GM18517 (cell line): ENCODE data around the gene DNASE2.
A peak's percentile ranks its signal among the peaks of the same experiment; 100 is the strongest.
"Not testable (repeated sequence)": the region's sequence is repeated elsewhere in the genome, so short reads cannot be mapped to it uniquely, and the experiment has no call there.

ENCODE experiments used
- ATAC-seq: cut with Tn5 transposase; IDR thresholded peaks from one replicate; pipeline ENCODE4 v1.9.1; 2021; ENCODE audit warnings: mild to moderate bottlenecking, moderate library complexity; ENCODE audit not compliant: unreplicated experiment

The DNASE2 gene, protein sequence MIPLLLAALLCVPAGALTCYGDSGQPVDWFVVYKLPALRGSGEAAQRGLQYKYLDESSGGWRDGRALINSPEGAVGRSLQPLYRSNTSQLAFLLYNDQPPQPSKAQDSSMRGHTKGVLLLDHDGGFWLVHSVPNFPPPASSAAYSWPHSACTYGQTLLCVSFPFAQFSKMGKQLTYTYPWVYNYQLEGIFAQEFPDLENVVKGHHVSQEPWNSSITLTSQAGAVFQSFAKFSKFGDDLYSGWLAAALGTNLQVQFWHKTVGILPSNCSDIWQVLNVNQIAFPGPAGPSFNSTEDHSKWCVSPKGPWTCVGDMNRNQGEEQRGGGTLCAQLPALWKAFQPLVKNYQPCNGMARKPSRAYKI

DNA sequence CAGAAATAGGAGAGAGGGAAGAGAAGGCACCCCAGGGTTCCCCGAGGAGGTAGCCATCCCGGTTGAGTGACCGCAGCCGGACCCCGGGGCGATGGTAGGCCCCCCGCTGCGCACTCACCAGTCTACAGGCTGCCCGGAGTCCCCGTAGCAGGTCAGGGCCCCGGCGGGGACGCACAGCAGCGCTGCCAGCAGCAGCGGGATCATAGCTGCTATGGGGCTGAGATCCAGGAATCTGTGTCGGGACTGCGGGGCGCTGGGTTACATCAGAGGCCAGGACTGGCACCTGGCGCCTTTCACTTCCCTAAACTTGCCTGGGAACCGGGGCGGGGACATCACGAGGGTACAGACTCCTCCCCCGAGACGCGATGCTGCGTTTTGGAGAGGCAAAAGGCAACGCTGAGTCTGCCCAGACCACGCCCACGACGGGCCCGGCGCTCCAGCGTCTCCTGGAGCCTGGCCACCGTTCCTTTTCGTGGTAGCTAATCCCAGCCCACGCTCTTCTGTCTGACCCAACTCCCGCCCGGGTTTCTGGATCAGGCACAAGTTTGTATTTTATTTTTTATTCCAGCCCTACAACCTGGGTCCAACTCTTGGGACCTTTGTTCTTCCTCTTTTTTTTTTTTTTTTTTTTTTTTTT, at the start of gene DNASE2:
Gene DNASE2, minus strand, starts transcription at position 278 of the 637 bp plus-strand sequence. Its CDS starts 74 bp downstream, at position 204.
- ATAC-seq = peak; percentile 63

DNA sequence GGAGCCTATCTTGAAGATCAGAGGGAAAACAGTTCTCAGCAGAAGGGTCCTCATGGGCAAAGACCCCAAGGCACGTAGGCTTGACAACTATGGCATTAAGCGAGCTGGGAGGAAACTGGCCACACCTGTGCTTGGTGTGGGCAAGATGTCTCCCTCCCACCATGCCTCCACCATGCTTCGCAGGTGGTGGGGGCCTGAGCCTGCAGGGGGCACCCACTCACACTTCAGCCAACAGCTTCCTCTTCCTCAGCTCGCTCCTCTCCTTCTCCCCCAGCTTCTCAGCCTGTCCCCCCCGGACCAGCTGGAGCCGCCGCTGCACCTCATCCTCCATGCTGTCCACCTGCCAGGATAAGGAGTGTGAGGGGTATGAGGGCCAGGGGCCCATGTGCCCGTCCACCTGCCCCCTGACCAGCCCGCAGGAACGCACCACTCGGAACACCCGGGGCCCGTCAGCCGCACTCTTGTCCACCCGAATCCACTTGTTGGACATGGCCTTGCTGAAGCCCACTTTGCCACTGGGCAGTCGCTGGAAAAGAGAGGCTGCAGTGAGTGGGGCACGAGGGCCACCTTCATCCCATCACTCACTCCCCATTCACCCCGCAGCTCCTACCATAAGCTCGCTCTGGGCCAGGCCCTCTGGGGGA, 48.9 kb upstream of the DNASE2 start:
- ATAC-seq = no peak

- ATAC-seq = no peak
Measured at GRCh38 chr19:12924621-12925310, 43.5 kb upstream of the DNASE2 start.

GRCh38 chr19:12922959-12923358, 41.7 kb upstream of the DNASE2 start:
- ATAC-seq = no peak

GRCh38 chr19:12921047-12921446, 39.8 kb upstream of the DNASE2 start:
- no peak for ATAC-seq

DNA sequence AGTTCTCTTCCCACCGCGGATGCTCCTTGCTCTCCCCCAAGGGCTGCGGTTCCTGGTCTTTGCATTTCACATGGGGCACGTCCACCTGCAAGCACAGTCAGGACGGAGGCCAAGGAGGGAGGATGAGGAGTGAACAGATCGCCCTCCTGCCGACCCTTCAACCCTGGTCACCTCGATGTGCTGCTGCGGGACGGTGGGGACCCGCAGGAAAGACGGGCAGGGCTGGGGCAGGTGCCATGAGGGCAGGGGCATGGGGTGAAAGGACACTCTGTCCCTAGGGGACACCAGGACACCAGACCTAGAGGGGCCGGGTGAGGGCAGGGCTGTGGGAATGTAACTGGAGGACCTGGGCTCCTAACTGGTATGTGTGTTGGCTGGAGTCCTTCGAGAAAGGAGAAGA, 37.0 kb upstream of the DNASE2 start:
- no peak for ATAC-seq

DNA sequence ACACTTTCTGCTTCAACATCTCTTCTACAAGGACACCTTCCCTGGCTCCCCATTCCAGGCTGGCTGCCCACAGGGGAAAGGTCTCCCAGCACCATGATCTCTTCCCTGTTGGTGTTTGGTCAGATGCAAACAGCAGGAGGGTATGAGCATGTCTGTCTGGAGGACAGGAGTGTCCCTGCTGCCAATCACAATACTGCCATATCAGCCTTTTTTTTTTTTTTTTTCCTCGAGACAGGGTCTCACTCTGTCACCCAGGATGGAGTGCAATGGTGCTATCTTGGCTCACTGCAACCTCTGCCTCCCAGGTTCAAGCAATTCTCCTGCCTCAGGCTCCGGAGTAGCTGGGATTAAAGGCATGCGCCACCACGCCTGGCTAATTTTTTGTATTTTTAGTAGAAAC, 34.6 kb upstream of the DNASE2 start:
- ATAC-seq = not testable (repeated sequence)

GRCh38 chr19:12913851-12914690, 32.8 kb upstream of the DNASE2 start:
- no peak for ATAC-seq

GRCh38 chr19:12913011-12913561, 31.8 kb upstream of the DNASE2 start:
- ATAC-seq = no peak

- ATAC-seq = no peak
Measured at GRCh38 chr19:12912571-12912970, 31.3 kb upstream of the DNASE2 start.

GRCh38 chr19:12907166-12907565, 25.9 kb upstream of the DNASE2 start:
- ATAC-seq = no peak

DNA sequence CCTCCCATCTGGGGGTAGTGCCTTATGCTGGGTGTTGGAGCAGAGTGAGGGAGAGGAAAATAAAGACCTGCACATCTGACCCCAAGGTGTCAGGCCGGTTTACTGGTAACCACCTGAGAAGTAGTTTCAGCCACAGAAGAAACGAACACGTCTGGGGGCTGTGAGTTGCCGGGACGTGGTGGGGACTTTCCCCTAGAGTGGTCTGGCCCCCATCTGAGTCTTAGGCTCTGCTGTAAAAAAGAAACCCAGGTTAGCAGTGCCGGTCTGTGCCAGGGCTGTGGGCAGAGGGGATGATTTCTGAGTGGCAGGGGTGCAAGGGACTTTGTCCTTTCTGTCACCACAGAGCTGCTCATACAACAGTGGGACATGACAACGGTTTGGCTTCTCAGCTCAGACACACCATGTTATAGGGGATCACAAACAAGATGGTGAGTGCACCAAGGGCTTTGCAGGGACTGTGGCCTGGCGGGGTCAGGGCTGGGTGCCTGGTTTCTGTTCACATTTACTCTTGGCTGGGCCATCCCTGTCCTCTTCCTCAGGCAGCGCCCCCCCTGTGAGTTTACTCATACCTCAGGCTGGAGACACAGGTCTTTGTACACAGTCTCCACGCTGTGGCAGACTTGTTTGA, 18.8 kb upstream of the DNASE2 start:
- peak; percentile 60 for ATAC-seq

GRCh38 chr19:12896460-12896859, 15.2 kb upstream of the DNASE2 start:
- no peak for ATAC-seq

DNA sequence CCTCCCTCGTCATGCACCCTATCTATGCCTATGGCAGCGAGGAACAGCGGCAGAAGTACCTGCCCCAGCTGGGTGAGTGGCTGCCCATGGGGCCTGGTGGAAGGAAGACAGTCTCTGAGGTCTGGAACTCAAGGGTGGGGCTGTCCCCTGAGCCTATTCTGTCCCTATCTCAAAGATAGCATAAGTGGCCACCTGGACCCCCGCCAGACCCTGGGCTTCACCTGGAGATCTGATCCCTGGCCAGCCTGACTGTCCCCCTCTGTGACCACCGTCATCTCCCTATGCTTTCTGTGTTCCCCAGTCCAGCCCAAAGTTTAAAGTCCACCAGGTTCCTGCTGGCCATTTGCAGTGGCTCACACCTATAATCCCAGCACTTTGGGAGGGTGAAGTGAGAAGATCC, 12.3 kb upstream of the DNASE2 start:
- no peak for ATAC-seq

- ATAC-seq = no peak
Measured at GRCh38 chr19:12891553-12892021, 10.3 kb upstream of the DNASE2 start.

DNA sequence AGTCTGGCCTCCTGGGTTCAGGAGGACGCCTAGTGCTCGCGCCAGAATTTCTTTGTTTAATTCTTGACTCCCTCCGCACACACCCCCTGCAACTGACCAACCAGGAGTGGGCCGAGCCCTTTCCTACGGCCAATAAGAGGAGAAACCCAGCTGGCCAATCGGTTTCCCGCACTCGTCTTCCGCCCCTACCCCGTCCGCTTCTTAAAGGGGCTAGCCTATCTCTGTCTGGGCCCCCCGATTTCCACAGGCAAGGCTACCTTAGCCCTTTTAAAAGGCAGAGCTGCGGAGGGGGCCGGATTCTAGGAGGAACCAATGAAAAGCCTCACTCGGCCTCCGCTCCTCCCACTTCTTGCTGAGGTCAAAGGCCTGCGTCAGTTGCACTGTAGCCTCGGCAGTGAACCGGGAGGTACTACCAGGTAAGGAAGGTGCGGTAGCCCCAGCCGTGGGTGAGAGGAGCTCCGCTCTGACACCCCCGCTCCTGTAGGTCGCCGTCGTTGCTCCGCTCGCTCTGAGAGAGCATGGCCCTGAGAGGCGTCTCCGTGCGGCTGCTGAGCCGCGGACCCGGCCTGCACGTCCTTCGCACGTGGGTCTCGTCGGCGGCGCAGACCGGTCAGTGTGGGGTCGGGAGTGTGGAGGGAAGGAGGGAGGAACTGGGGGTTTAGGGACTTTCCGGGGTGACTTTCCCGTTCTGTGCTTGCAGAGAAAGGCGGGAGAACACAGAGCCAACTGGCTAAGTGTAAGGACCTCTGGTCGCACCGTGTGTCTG, 9.7 kb upstream of the DNASE2 start, which contains the start of gene GCDH:
Gene GCDH, plus strand, starts transcription at position 374 of the 766 bp plus-strand sequence. Its CDS starts 145 bp downstream, at position 519.
- peak; percentile 88 for ATAC-seq

- not testable (repeated sequence) for ATAC-seq
Measured at GRCh38 chr19:12890299-12890786, 9.1 kb upstream of the DNASE2 start.

GRCh38 chr19:12888006-12888603, 6.9 kb upstream of the DNASE2 start:
- no peak for ATAC-seq
